Progenitor cell of endocrine pancreas (in vitro differentiated cells): ENCODE results near the gene FKBP2. TPM values are rescaled to one million over a fixed set of nuclear protein-coding genes. Genes with fewer than 3 reads are reported as not detected.

Source experiments
- DNase-seq: peaks from one replicate; pipeline ENCODE4 v3.0.0; 2021; ENCODE audit warnings: low spot score; ENCODE audit not compliant: unreplicated experiment
- H3K27ac Mint-ChIP-seq: 2 replicates; pipeline ENCODE4 v1.8.0; 2021; ENCODE audit warnings: mild to moderate bottlenecking, moderate library complexity, mixed read lengths
- H3K27me3 Mint-ChIP-seq: 2 replicates; pipeline ENCODE4 v1.8.0; 2021; ENCODE audit warnings: mixed read lengths
- H3K36me3 Mint-ChIP-seq: 2 replicates; pipeline ENCODE4 v1.8.0; 2022; ENCODE audit warnings: mixed read lengths; ENCODE audit not compliant: insufficient read depth
- H3K4me1 Mint-ChIP-seq: 2 replicates; pipeline ENCODE4 v1.8.0; 2021; ENCODE audit warnings: low read depth, mixed read lengths
- H3K4me3 Mint-ChIP-seq: 2 replicates; pipeline ENCODE4 v1.8.0; 2021; ENCODE audit warnings: low read depth, mild to moderate bottlenecking, moderate library complexity, mixed read lengths
- H3K9me3 Mint-ChIP-seq: 2 replicates; pipeline ENCODE4 v1.8.0; 2021; ENCODE audit warnings: low read depth, mixed read lengths
- CTCF ChIP-seq: fragments of 200-600 bp; sonication (generic); IDR thresholded peaks from one replicate; pipeline ENCODE4 v1.5.0; 2021; ENCODE audit warnings: antibody characterized with exemption, mild to moderate bottlenecking; ENCODE audit not compliant: unreplicated experiment
- total RNA-seq: library from RNA; stranded (reverse); gene quantifications from 2 replicates; pipeline ENCODE4 v1.2.1, GENCODE V29; 2021

Gene FKBP2
- total RNA-seq, 1 donor from 2014 or later, result 57.7 TPM

- Mint-ChIP-seq H3K9me3 (no peaks in the 10 kb centered on the region), H3K27ac (no peak overlapping the region), H3K27me3 (no peaks in the 10 kb centered on the region), H3K4me1 (peaks cover 4% of the 10 kb centered on the region), H3K4me3 (no peak overlapping the region), H3K36me3 (peaks cover 7% of the 10 kb centered on the region)
- no peak for TF ChIP-seq CTCF
- no peak for DNase-seq
Measured at GRCh38 chr11:64275841-64276240, 34.9 kb downstream of the FKBP2 start.

- peaks cover 2% of the 10 kb centered on the region for H3K4me1 Mint-ChIP-seq
- H3K27me3 Mint-ChIP-seq, result no peaks in the 10 kb centered on the region
- TF ChIP-seq CTCF, result no peak
- no peak overlapping the region for H3K4me3 Mint-ChIP-seq
- DNase-seq, result no peak
- H3K36me3 Mint-ChIP-seq, result peaks cover 7% of the 10 kb centered on the region
- no peak overlapping the region for H3K27ac Mint-ChIP-seq
- H3K9me3 Mint-ChIP-seq, result no peaks in the 10 kb centered on the region
Measured at GRCh38 chr11:64276653-64277431, 35.9 kb downstream of the FKBP2 start.

- Mint-ChIP-seq H3K27me3 (no peaks in the 10 kb centered on the region), H3K4me1 (no peaks in the 10 kb centered on the region), H3K9me3 (no peaks in the 10 kb centered on the region), H3K36me3 (peaks cover 7% of the 10 kb centered on the region), H3K27ac (no peak overlapping the region), H3K4me3 (no peak overlapping the region)
- no peak for DNase-seq
- no peak for TF ChIP-seq CTCF
Measured at GRCh38 chr11:64278576-64279190, 37.8 kb downstream of the FKBP2 start.

GRCh38 chr11:64281957-64282770 lies 41.3 kb downstream of the FKBP2 start:
- H3K27me3 Mint-ChIP-seq, result no peaks in the 10 kb centered on the region
- DNase-seq, result no peak

More at GRCh38 chr11:64281957-64282770, 41.3 kb downstream of the FKBP2 start:
- Mint-ChIP-seq H3K9me3 (no peaks in the 10 kb centered on the region), H3K27ac (no peak overlapping the region), H3K4me1 (peaks cover 7% of the 10 kb centered on the region), H3K4me3 (no peak overlapping the region), H3K36me3 (peaks cover 7% of the 10 kb centered on the region)
- no peak for TF ChIP-seq CTCF
